Suprapubic skin (tissue), 4 donors: Measurements from ENCODE around the gene PPP4R2. TPM values are rescaled to one million over a fixed set of nuclear protein-coding genes. Genes with fewer than 3 reads are reported as not detected.

ENCODE experiments used
- DNase-seq, 2 donors: peaks; one replicate each; pipeline ENCODE4 v3.0.0-alpha.2; 2019; ENCODE audit warnings: low spot score in 2 of 2
- H3K27ac ChIP-seq: fragments of 200-600 bp; sonication (generic); one replicate; pipeline ENCODE4 v1.5.1; 2019
- H3K27me3 ChIP-seq: fragments of 200-600 bp; sonication (generic); one replicate; pipeline ENCODE4 v1.5.1; 2019
- H3K36me3 ChIP-seq: fragments of 200-600 bp; sonication (generic); one replicate; pipeline ENCODE4 v1.5.1; 2019
- H3K4me1 ChIP-seq: fragments of 200-600 bp; sonication (generic); one replicate; pipeline ENCODE4 v1.5.1; 2019
- H3K4me3 ChIP-seq: fragments of 200-600 bp; sonication (generic); one replicate; pipeline ENCODE4 v1.5.1; 2019; ENCODE audit warnings: mild to moderate bottlenecking
- H3K9me3 ChIP-seq: fragments of 200-600 bp; sonication (generic); one replicate; pipeline ENCODE4 v1.5.1; 2019
- EP300 ChIP-seq: sonication (generic); formaldehyde crosslinking; IDR thresholded peaks from one replicate; pipeline ENCODE4 v1.6.1; 2017; ENCODE audit warnings: antibody characterized with exemption
- POLR2A ChIP-seq, 2 donors: fragments of 450-650 bp; IDR thresholded peaks; one replicate each; pipeline ENCODE4 v1.6.1; 2017; ENCODE audit warnings: antibody characterized with exemption in 2 of 2, mild to moderate bottlenecking in 2 of 2, moderate library complexity in 2 of 2
- POLR2AphosphoS5 ChIP-seq, 3 donors: sonication (generic); formaldehyde crosslinking; IDR thresholded peaks; one replicate each; pipeline ENCODE4 v1.6.1; 2017; ENCODE audit warnings: antibody characterized with exemption in 3 of 3
- WGBS: methylation state at CpG from one replicate; pipeline ENCODE4 v1.1.5; 2018; 5-methylcytosine and 5-hydroxymethylcytosine counted together
- total RNA-seq, 4 donors: library from RNA; depleted of rRNA; stranded (reverse); fragments of >200 nt; gene quantifications; one replicate each; pipeline ENCODE4 v1.1.0, GENCODE V29; 2016
- TF ChIP-seq, protein P1 (sequence below), 2 donors: fragments of 200-600 bp in 1 of 2; fragments of 450-650 bp in 1 of 2; sonication (generic) in 1 of 2; IDR thresholded peaks; one replicate each; pipeline ENCODE4 v1.5.1; 2016 to 2019; ENCODE audit warnings: antibody characterized with exemption in 2 of 2, mild to moderate bottlenecking in 1 of 2, moderate library complexity in 1 of 2

PPP4R2 gene, protein sequence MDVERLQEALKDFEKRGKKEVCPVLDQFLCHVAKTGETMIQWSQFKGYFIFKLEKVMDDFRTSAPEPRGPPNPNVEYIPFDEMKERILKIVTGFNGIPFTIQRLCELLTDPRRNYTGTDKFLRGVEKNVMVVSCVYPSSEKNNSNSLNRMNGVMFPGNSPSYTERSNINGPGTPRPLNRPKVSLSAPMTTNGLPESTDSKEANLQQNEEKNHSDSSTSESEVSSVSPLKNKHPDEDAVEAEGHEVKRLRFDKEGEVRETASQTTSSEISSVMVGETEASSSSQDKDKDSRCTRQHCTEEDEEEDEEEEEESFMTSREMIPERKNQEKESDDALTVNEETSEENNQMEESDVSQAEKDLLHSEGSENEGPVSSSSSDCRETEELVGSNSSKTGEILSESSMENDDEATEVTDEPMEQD
- total RNA-seq = 10 to 100 TPM; 24.4 to 46.3 (median 36.6) TPM

DNA sequence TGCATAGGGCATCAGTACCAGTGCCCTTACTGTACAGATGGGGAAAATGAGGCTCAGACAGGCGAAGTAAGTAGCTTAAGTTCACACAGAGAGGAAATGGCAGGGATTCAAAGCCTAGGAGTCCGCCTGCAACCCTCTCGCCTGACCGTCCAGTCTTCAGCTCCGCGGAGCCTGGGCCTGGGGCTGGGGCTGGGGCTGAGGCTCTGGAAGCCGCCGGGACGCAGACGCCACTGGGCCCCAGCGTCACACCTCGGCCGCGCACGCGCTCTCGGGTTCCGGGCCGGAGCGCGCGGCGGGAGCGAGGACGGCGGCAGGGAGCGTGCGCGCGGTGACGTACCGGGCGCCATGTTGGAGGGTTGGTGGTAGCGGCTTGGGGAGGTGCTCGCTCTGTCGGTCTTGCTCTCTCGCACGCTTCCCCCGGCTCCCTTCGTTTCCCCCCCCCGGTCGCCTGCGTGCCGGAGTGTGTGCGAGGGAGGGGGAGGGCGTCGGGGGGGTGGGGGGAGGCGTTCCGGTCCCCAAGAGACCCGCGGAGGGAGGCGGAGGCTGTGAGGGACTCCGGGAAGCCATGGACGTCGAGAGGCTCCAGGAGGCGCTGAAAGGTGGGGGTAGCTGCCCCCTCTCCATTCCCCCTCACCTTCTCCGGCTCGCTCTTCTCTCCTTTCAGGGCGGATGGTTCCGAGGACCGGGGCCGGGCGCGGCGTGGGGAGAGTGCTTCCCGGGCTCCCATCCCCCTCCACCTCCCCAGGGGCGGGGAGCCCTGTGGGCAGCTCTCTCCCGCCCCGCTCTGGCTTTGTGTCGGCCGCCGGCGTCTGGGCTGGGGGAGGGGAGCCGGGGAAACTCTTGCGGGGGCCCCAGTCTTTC is at the start of gene PPP4R2:
PPP4R2 (plus strand) TSS at position 339 of the 861 bp plus-strand sequence; CDS start at position 566, 227 bp downstream.
- H3K9me3 ChIP-seq = no peaks in the 10 kb centered on the region
- WGBS = 3% methylated on average over 24 of the region's 75 CpGs
- H3K27me3 ChIP-seq = no peaks in the 10 kb centered on the region
- H3K4me1 ChIP-seq = peaks cover 45% of the 10 kb centered on the region
- H3K4me3 ChIP-seq = peak within 1 kb of the TSS; percentile 92
- peak within 1 kb of the TSS; percentile 98 for H3K27ac ChIP-seq
- H3K36me3 ChIP-seq = peaks cover 6% of the 10 kb centered on the region
- TF ChIP-seq POLR2A (IDR thresholded peaks at IDR 0.05) (peak; percentile 65 to 88), POLR2AphosphoS5 (IDR thresholded peaks at IDR 0.05) (peak in 1 of 3 donors; percentile 11), EP300 (no peak)
- TF ChIP-seq, protein P1, sequence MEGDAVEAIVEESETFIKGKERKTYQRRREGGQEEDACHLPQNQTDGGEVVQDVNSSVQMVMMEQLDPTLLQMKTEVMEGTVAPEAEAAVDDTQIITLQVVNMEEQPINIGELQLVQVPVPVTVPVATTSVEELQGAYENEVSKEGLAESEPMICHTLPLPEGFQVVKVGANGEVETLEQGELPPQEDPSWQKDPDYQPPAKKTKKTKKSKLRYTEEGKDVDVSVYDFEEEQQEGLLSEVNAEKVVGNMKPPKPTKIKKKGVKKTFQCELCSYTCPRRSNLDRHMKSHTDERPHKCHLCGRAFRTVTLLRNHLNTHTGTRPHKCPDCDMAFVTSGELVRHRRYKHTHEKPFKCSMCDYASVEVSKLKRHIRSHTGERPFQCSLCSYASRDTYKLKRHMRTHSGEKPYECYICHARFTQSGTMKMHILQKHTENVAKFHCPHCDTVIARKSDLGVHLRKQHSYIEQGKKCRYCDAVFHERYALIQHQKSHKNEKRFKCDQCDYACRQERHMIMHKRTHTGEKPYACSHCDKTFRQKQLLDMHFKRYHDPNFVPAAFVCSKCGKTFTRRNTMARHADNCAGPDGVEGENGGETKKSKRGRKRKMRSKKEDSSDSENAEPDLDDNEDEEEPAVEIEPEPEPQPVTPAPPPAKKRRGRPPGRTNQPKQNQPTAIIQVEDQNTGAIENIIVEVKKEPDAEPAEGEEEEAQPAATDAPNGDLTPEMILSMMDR (IDR thresholded peaks at IDR 0.05) = no peak
- peak; percentile 89 to 90 for DNase-seq

DNA sequence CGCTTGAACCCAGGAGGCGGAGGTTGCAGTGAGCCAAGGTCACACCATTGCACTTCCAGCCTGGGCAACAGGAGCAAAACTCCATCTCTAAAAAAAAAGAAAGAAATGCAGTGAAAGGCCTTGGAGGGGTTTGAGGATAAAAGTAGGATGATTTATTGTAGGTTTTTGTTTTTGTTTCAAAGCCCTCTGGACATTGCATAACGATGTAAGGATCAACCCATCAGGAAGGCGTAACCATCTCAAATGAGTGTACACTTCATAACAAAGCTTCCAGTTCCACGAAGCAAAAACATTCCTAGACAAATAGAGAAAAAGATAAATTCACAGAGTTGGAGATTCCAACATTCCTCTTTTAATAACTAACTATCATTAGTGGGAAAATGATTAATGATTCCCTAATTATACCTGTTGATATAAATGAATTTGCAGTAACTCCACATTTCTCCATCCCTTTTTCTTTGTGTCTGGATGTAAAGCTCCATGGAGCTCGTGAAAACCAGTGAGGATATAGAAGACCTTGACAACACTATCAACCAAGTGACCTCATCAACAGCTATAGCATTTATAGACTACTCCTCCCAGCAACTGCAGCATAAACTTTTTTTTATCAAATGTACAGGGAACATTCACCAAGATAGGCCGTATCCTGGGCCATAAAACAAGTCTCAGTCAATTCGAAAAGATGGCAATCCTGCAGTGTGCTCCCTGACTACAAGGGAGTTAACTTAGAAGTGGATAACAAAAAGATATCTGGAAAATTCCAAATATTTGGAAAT is 48.7 kb upstream of the PPP4R2 start:
- WGBS = 87% methylated on average over 8 of the region's 8 CpGs
- Histone ChIP-seq H3K9me3 (no peaks in the 10 kb centered on the region), H3K4me1 (no peaks in the 10 kb centered on the region), H3K36me3 (no peaks in the 10 kb centered on the region), H3K27me3 (no peaks in the 10 kb centered on the region), H3K27ac (no peak overlapping the region), H3K4me3 (no peak overlapping the region)
- TF ChIP-seq POLR2A (IDR thresholded peaks at IDR 0.05) (no peak), POLR2AphosphoS5 (IDR thresholded peaks at IDR 0.05) (no peak), EP300 (no peak)
- TF ChIP-seq, protein P1 (IDR thresholded peaks at IDR 0.05) = no peak
- no peak for DNase-seq

DNA sequence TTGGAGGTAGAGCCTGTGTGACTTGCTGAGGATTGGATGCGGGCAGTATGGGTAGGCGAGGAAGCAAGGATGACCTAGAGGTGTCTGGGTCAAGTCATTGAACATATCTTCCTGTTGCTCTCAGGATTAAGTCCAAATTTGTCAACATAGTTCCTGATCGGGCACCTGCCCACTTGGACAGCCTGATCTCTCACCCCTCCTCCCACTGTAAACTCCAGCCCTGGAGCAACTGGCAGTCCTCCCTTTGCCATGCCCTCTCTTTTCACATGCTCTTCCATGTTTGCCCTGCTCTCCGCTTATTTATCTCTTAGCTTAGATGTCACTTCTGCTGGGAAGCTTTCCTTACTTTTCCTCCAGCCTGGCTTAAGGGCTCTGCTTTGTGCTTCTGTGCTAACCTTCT is 47.6 kb upstream of the PPP4R2 start:
- Histone ChIP-seq H3K4me1 (no peaks in the 10 kb centered on the region), H3K9me3 (no peaks in the 10 kb centered on the region), H3K4me3 (no peak overlapping the region), H3K27ac (no peak overlapping the region), H3K36me3 (no peaks in the 10 kb centered on the region), H3K27me3 (no peaks in the 10 kb centered on the region)
- WGBS = 87% methylated on average over 4 of the region's 4 CpGs
- TF ChIP-seq POLR2AphosphoS5 (IDR thresholded peaks at IDR 0.05) = no peak
- TF ChIP-seq, protein P1 (IDR thresholded peaks at IDR 0.05) = no peak
- TF ChIP-seq POLR2A (IDR thresholded peaks at IDR 0.05) = no peak
- no peak for TF ChIP-seq EP300
- DNase-seq = no peak

DNA sequence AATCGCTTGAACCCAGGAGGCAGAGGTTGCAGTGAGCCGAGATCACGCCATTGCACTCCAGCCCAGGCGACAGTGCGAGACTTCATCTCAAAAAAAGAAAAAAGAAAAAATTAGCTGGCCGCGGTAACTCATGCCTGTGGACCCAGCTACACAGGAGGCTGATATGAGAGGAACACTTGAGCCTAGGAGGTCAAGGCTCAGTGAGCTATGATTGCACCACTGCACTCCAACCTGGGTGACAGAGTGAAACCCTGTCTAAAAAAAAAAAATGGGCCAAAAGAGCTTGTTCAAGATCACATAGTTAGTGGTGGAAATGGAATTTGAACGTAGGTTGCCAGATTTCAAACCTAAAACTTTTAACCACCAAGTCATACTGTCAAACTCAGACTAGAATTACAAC is 46.2 kb upstream of the PPP4R2 start:
- Histone ChIP-seq H3K27ac (no peak overlapping the region), H3K9me3 (no peaks in the 10 kb centered on the region), H3K4me3 (no peak overlapping the region), H3K36me3 (no peaks in the 10 kb centered on the region), H3K27me3 (no peaks in the 10 kb centered on the region), H3K4me1 (no peaks in the 10 kb centered on the region)
- 92% methylated on average over 8 of the region's 8 CpGs for WGBS
- no peak for DNase-seq
- TF ChIP-seq POLR2A (IDR thresholded peaks at IDR 0.05) = no peak
- TF ChIP-seq EP300 = no peak
- TF ChIP-seq POLR2AphosphoS5 (IDR thresholded peaks at IDR 0.05) = no peak
- TF ChIP-seq, protein P1 (IDR thresholded peaks at IDR 0.05) = no peak
